Loucy (cell line): ENCODE results near the gene FIGNL2.
A peak's percentile ranks its signal among the peaks of the same experiment; 100 is the strongest.

Source experiments
- H2AFZ ChIP-seq: fragments of 200-600 bp; sonication (generic); 2 replicates; pipeline ENCODE4 v1.6.0; 2016; ENCODE audit warnings: antibody characterized with exemption, mild to moderate bottlenecking, low read length, moderate library complexity
- H3F3A ChIP-seq: fragments of 200-600 bp; 2 replicates; pipeline ENCODE4 v1.6.0; 2016; ENCODE audit warnings: antibody characterized with exemption, low read depth, mild to moderate bottlenecking
- H3K27me3 ChIP-seq: fragments of 200-600 bp; sonication (generic); 2 replicates; pipeline ENCODE4 v1.6.1; 2014; ENCODE audit warnings: low read length, mild to moderate bottlenecking; ENCODE audit not compliant: insufficient read depth, poor library complexity, severe bottlenecking
- H3K36me3 ChIP-seq: fragments of 200-600 bp; sonication (generic); 2 replicates; pipeline ENCODE4 v1.6.1; 2016; ENCODE audit warnings: low read length; ENCODE audit not compliant: insufficient read depth
- H3K4me1 ChIP-seq: fragments of 200-600 bp; sonication (generic); 2 replicates; pipeline ENCODE4 v1.5.1; 2014; ENCODE audit warnings: low read length, mild to moderate bottlenecking; ENCODE audit not compliant: insufficient read depth, poor library complexity, severe bottlenecking
- H3K4me2 ChIP-seq: fragments of 200-600 bp; sonication (generic); 2 replicates; pipeline ENCODE4 v1.6.0; 2014; ENCODE audit warnings: antibody characterized with exemption, low read length, low read depth, mild to moderate bottlenecking; ENCODE audit not compliant: poor library complexity, severe bottlenecking
- H3K4me3 ChIP-seq: fragments of 200-600 bp; sonication (generic); 2 replicates; pipeline ENCODE4 v1.5.1; 2014; ENCODE audit warnings: low read length, mild to moderate bottlenecking, mixed read lengths; ENCODE audit not compliant: poor library complexity, severe bottlenecking
- H3K79me2 ChIP-seq: fragments of 200-600 bp; sonication (generic); 2 replicates; pipeline ENCODE4 v1.6.1; 2014; ENCODE audit warnings: low read length; ENCODE audit not compliant: insufficient read depth
- H3K9ac ChIP-seq: fragments of 200-600 bp; sonication (generic); 2 replicates; pipeline ENCODE4 v1.6.0; 2014; ENCODE audit warnings: mild to moderate bottlenecking, low read depth, low read length, moderate library complexity; ENCODE audit not compliant: poor library complexity, severe bottlenecking
- H3K9me2 ChIP-seq: fragments of 200-600 bp; sonication (generic); replicated peaks from 2 replicates; pipeline ENCODE4 v1.6.1; 2016; ENCODE audit warnings: low read depth, low read length, mixed read lengths
- H3K9me3 ChIP-seq: fragments of 200-600 bp; sonication (generic); 2 replicates; pipeline ENCODE4 v1.6.1; 2014; ENCODE audit warnings: mild to moderate bottlenecking, antibody characterized with exemption, low read length, low read depth; ENCODE audit not compliant: insufficient read depth
- H4K20me1 ChIP-seq: fragments of 200-600 bp; sonication (generic); 2 replicates; pipeline ENCODE4 v1.6.0; 2014; ENCODE audit warnings: antibody characterized with exemption, low read length, mild to moderate bottlenecking; ENCODE audit not compliant: insufficient read depth, poor library complexity, severe bottlenecking
- CTCF ChIP-seq: fragments of 200-600 bp; sonication (generic); conservative IDR thresholded peaks from 2 replicates; pipeline ENCODE4 v1.5.1; 2014; ENCODE audit warnings: mild to moderate bottlenecking, antibody characterized with exemption, low read length
- EZH2phosphoT487 ChIP-seq: fragments of 200-600 bp; IDR thresholded peaks from 2 replicates; pipeline ENCODE4 v1.6.1; 2018; ENCODE audit warnings: antibody characterized with exemption, mild to moderate bottlenecking, moderate library complexity, borderline replicate concordance

The FIGNL2 gene

DNA sequence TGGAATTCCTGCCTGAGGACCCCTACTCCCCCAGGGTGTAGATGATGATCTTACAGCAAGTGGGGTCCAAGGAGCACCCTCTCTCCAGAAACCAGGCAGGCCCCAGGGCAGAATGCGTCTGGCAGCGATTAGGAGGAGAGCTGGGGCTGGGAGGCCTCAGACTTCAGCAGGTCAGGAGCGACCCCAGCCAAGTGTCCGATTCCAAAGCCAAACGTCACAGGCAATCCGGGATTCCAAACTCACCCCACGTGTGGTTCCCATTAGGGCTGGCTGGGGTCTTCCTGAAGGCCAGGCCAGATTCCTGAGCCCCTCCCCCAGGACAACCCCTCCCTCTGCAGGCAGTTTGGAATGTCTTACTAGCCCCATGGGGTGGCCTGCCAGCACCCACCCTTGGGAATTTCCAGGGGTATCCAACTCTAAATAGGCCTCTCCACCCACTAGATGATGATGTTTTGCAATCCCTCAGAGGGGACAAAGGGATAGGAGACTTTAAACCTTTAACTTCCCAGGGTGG, 17.3 kb upstream of the FIGNL2 start:
- Histone ChIP-seq H4K20me1 (no peaks in the 10 kb centered on the region), H3K79me2 (no peaks in the 10 kb centered on the region), H3K27me3 (no peaks in the 10 kb centered on the region), H3K9me3 (no peaks in the 10 kb centered on the region), H3F3A (no peaks in the 10 kb centered on the region), H3K4me3 (no peak overlapping the region), H3K9ac (no peak overlapping the region), H3K9me2 (no peaks in the 10 kb centered on the region), H3K36me3 (no peaks in the 10 kb centered on the region), H3K4me1 (peaks cover 3% of the 10 kb centered on the region), H2AFZ (no peak overlapping the region), H3K4me2 (no peak overlapping the region)
- TF ChIP-seq CTCF (no peak), EZH2phosphoT487 (no peak)

DNA sequence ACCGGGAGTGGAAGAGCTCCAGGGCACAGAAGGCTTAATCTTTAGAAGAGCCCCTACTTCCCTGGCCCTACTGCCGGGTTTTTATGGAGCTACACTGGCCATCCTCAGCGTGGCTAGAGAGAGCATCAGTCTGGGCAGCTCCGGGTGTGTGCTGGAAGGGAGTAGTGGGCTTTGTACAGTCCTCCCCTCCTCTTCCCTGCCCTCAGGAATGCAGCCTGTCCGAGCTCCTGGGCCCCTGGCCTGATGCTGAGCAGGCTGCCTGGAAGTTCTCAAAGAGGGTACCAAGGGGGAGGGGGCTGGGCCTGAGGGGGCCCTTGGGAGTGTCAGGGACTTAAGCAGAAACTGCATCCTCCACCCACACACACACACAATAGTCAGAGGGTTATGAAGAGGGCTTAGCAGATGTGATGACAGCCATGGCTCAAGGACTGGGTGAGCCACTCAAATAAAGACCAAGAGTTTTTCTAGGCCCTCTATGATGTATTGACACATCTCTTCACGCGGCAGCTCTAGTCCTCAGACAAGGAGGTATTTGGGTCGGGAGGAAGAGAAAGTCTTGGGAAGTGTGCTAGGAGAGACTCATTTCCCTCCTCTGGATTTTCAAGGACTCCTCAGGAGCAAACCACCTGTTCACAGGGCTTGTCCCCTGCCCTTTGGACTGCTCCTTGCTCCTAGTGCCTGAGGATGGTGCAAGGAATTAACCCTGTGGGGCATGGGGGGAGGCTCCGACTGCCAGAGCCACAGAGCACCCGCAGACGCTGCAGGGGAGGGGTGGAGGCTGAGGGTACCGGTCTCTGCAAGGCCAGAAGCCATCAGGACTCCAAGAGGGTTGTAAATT, 16.5 kb upstream of the FIGNL2 start:
- no peaks in the 10 kb centered on the region for H3K36me3 ChIP-seq
- no peaks in the 10 kb centered on the region for H3K9me2 ChIP-seq
- H3K27me3 ChIP-seq = no peaks in the 10 kb centered on the region
- no peaks in the 10 kb centered on the region for H3K9me3 ChIP-seq
- no peak for TF ChIP-seq CTCF
- H3K79me2 ChIP-seq = no peaks in the 10 kb centered on the region
- H2AFZ ChIP-seq = no peak overlapping the region
- H4K20me1 ChIP-seq = no peaks in the 10 kb centered on the region
- H3K4me1 ChIP-seq = no peaks in the 10 kb centered on the region
- H3K4me3 ChIP-seq = no peak overlapping the region
- H3F3A ChIP-seq = no peaks in the 10 kb centered on the region
- H3K4me2 ChIP-seq = no peak overlapping the region
- no peak overlapping the region for H3K9ac ChIP-seq

- Histone ChIP-seq H3K27me3 (no peaks in the 10 kb centered on the region), H2AFZ (no peak overlapping the region), H3K4me2 (peak overlapping the region; percentile 53), H3K79me2 (no peaks in the 10 kb centered on the region), H3K4me1 (no peaks in the 10 kb centered on the region), H3K9me3 (no peaks in the 10 kb centered on the region), H3K36me3 (no peaks in the 10 kb centered on the region), H3K4me3 (peak overlapping the region; percentile 48), H3K9me2 (no peaks in the 10 kb centered on the region), H4K20me1 (no peaks in the 10 kb centered on the region), H3K9ac (no peak overlapping the region), H3F3A (no peaks in the 10 kb centered on the region)
- TF ChIP-seq EZH2phosphoT487 (no peak), CTCF (no peak)
These were observed 15.7 kb upstream of the FIGNL2 start for GRCh38 chr12:51863933-51864832.
